ENCODE results near the gene ZNF503.

Gene ZNF503, protein sequence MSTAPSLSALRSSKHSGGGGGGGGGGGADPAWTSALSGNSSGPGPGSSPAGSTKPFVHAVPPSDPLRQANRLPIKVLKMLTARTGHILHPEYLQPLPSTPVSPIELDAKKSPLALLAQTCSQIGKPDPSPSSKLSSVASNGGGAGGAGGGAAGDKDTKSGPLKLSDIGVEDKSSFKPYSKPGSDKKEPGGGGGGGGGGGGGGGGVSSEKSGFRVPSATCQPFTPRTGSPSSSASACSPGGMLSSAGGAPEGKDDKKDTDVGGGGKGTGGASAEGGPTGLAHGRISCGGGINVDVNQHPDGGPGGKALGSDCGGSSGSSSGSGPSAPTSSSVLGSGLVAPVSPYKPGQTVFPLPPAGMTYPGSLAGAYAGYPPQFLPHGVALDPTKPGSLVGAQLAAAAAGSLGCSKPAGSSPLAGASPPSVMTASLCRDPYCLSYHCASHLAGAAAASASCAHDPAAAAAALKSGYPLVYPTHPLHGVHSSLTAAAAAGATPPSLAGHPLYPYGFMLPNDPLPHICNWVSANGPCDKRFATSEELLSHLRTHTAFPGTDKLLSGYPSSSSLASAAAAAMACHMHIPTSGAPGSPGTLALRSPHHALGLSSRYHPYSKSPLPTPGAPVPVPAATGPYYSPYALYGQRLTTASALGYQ

DNA sequence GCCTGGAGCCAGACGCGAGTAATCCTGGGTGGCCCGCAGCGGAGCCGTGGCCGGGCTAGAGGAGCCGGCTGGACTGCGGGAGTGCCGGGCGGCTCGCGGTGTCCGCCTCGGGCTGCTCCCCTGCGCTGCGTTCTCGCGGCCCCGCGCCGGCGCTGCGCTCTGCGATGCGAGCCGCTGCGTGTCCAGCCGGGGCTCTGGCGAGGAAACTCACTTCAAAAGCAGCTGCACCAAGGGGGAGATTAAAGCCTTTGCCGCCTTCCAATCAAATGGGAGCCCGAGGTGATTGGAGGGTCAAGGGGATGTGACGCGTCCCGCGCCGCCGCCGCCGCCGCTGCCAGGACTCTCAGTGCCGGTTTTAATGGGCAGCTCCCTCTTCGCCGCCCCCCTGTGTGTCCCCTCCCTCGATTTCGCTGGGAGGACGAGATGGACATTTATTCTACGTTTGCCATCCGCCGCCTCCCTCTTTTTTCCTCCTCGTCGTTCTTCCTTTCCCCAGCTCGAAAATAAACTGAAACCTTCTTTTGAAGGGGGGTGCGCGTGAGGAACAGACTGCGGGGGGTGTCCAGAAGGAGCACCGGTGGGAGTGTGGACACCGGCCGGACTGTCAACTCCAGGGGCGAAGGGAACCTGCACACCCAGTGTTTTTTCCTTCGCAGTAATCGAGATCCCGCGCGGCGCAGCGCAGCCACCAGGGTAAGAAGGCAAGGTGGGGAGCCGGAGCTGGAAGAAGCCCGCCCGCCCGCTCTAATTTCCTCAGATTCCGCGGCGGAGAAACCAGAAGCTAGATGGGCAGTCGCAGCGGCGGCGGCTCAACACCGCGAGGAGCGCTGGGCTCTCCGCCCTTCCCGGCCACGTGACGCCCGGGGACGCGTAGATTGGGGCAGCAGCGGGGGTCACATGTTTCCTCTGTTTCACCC is at the start of gene ZNF503:
Gene ZNF503 (minus strand): TSS at position 196 of the 917 bp plus-strand sequence. CDS start 345 bp downstream, outside the sequence.
- no peak for TF ChIP-seq ZFX (IDR thresholded peaks at IDR 0.05)
- TF ChIP-seq, protein P1, sequence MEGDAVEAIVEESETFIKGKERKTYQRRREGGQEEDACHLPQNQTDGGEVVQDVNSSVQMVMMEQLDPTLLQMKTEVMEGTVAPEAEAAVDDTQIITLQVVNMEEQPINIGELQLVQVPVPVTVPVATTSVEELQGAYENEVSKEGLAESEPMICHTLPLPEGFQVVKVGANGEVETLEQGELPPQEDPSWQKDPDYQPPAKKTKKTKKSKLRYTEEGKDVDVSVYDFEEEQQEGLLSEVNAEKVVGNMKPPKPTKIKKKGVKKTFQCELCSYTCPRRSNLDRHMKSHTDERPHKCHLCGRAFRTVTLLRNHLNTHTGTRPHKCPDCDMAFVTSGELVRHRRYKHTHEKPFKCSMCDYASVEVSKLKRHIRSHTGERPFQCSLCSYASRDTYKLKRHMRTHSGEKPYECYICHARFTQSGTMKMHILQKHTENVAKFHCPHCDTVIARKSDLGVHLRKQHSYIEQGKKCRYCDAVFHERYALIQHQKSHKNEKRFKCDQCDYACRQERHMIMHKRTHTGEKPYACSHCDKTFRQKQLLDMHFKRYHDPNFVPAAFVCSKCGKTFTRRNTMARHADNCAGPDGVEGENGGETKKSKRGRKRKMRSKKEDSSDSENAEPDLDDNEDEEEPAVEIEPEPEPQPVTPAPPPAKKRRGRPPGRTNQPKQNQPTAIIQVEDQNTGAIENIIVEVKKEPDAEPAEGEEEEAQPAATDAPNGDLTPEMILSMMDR (conservative IDR thresholded peaks at IDR 0.05): no peak; the same call in 1 of the 2 replicates
- H3K27ac ChIP-seq: peak within 1 kb of the TSS; percentile 77

DNA sequence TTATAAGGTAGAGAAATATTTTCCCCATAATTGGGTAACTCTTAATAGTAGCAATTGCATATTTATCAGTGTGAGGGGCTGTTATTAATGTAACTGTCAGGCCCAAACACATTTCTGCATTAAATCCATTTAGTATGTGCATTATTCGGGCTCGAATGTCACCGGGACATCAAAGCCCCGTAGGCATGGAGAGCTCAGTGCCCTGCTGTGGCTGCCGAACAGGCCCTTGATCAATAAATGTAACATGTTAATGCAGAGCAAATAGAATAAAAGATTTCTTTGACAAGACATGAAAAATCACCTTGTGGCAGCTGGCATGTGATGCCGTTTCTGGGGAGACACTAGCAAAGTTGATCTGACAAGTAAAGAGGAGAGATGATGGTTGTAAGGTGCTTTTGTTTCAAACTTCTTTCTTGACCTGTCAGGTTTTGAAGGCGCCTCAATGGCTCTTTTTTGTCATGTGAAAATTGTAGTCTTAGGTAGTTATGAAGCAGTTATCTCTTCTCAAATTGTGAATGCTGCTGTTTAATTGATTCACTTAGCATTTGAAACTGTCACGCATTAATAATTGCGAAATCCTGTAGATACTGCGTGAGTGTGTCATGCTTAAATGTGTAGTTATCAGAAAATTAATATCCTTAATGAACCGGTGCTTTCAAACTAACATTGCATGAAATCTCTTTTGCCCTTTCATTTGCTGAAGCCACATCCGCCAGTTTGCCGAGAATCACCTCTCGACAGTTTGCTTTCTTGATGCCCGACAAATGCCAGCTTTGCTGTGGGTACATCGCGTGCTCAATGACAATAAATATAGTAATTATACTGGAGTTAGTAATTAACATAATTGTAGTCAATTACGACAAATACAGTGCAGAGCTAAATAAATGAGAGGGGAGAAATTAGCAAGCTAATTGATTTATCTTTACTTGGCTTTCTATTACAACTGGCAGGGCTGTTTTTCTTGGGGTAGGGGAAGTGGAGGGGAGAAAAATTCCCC is 49.4 kb upstream of the ZNF503 start:
- no peak for TF ChIP-seq ZFX (IDR thresholded peaks at IDR 0.05)
- TF ChIP-seq, protein P1 (conservative IDR thresholded peaks at IDR 0.05): no peak
- H3K27ac ChIP-seq: no peak overlapping the region

DNA sequence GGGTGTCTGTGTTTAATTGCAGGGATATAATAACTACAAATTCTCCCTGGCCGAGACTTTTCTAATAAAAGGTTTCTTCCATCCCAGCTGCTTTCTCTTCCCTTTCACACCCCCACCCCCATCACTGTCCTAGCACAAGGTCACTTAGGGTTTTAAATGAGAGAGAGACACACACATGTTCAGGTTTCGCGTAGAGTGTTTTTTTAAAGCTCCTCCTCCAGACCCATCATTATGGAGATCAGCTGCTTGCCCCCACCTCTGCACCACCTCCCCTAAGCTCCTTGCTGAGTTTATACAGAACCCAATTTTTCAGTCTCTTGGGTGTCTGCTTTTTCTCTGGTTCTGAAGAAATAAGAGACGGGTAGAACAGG is 48.5 kb upstream of the ZNF503 start:
- no peak overlapping the region for H3K27ac ChIP-seq
- no peak for TF ChIP-seq ZFX (IDR thresholded peaks at IDR 0.05)
- TF ChIP-seq, protein P1 (conservative IDR thresholded peaks at IDR 0.05): no peak

DNA sequence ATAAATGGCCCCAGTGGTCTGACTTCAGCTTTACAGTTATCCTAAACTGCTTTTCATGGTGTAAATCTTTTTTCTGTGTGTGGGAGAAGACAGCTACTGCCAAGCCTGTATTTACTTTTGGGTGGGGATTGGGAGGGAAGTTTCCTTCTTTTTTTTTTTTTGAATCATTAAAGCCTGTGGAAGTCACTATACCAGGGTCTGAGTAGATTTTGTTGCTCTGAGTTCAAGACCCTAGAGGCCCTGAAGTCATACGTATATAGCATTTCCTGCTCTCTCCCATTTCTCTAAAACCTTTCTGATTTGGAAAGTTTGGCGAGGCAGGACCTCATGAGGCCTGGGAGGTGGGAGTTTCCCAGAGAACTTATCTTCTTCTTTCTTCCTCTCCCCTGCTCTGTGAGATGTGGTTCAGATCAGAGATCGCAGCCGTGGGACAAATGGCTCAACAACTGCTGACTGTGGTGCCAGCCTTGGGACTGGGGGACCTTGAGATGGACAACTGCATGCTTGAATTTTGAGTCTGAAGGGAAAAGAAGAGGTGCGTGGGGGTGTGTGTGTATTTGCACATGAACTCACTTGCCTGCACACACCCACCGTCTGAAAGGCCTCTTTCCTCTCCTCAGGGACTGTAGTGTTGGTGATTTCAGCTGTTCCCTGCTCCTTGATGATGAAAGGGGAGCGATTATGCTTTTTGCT is 48.0 kb upstream of the ZNF503 start:
- H3K27ac ChIP-seq: no peak overlapping the region
- no peak for TF ChIP-seq ZFX (IDR thresholded peaks at IDR 0.05)
- TF ChIP-seq, protein P1 (conservative IDR thresholded peaks at IDR 0.05): no peak

DNA sequence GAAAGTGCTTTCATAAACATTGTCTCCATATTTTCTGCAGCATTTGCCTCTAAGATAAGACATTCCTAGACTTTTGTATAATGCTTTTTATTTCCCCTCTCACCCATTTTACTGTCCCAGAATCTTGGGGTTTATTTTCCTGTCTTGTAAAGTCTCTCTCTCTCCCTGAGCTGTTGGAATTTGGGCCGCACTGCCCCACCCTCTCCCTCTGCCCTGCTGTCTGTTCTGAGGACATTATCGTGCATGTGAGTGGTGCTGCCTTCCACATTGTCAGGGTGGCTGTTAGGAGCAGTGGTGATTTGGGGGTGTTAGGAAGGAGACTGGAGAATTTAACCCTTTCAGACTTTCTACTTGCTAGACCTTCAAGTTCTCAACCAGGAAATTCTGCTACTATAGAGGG is 46.6 kb upstream of the ZNF503 start:
- TF ChIP-seq, protein P1 (conservative IDR thresholded peaks at IDR 0.05): no peak
- no peak for TF ChIP-seq ZFX (IDR thresholded peaks at IDR 0.05)
- no peak overlapping the region for H3K27ac ChIP-seq

DNA sequence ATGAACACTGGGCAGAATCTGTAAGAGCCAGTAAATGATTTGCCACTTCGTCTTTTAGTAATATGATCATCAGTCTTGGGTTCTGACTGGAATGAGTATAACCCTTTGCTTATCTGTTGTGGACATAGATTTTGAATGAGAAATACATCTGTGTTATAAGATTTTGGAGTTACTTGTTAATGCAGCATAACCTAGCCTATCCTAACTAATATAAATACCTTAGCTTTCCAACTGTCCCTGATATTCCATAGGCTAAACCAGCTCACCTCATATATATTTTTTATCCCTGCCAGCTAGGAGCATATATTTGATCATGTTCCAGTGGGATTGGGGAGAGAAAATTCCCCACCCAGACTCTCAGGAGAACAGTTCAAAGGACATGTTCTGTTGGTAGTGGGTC is 44.9 kb upstream of the ZNF503 start:
- TF ChIP-seq, protein P1 (conservative IDR thresholded peaks at IDR 0.05): no peak
- TF ChIP-seq ZFX (IDR thresholded peaks at IDR 0.05): no peak
- no peak overlapping the region for H3K27ac ChIP-seq

Measured in C4-2B (cell line).